Thyroid gland (tissue), 4 donors: ENCODE measurements around the gene SLC9A1. TPM values are rescaled to one million over a fixed set of nuclear protein-coding genes. Genes with fewer than 3 reads are reported as not detected.

ENCODE experiments used
- DNase-seq, 2 donors: peaks; one replicate each; pipeline ENCODE4 v3.0.0-alpha.2; 2019
- H3K27ac ChIP-seq, 3 donors: fragments of 200-600 bp; sonication (generic); 1 replicate in 2 of 3; 2 replicates in 1 of 3; pipeline ENCODE4 v1.5.1; 2016 to 2019; ENCODE audit warnings: mild to moderate bottlenecking in 1 of 3, moderate library complexity in 1 of 3
- H3K27me3 ChIP-seq: fragments of 200-600 bp; sonication (generic); one replicate; pipeline ENCODE4 v1.5.1; 2019
- H3K36me3 ChIP-seq, 2 donors: fragments of 200-600 bp; sonication (generic); one replicate each; pipeline ENCODE4 v1.5.1; 2016 to 2019
- H3K4me1 ChIP-seq, 2 donors: fragments of 200-600 bp; sonication (generic); one replicate each; pipeline ENCODE4 v1.5.1; 2017 to 2019
- H3K4me3 ChIP-seq, 3 donors: fragments of 200-600 bp; sonication (generic); replicated peaks in 1 of 3; 1 replicate in 2 of 3; 2 replicates in 1 of 3; pipeline ENCODE4 v1.5.1; 2016; ENCODE audit warnings: mild to moderate bottlenecking in 1 of 3
- H3K9me3 ChIP-seq: fragments of 200-600 bp; sonication (generic); one replicate; pipeline ENCODE4 v1.5.1; 2017
- CTCF ChIP-seq, 6 experiments: fragments of 200-600 bp in 3 of 6; fragments of 450-650 bp in 3 of 6; sonication (generic) in 3 of 6; IDR thresholded peaks; one replicate each; pipeline ENCODE4 v1.5.1; 2016 to 2019; ENCODE audit warnings: antibody characterized with exemption in 6 of 6, mild to moderate bottlenecking in 2 of 6, inconsistent platforms in 1 of 6, moderate library complexity in 1 of 6
- POLR2A ChIP-seq, 2 donors: fragments of 450-650 bp; IDR thresholded peaks; one replicate each; pipeline ENCODE4 v1.6.1; 2017; ENCODE audit warnings: antibody characterized with exemption in 2 of 2, mild to moderate bottlenecking in 2 of 2, moderate library complexity in 1 of 2
- WGBS, 2 donors: methylation state at CpG; one replicate each; pipeline ENCODE4 v1.1.5; 2017; 5-methylcytosine and 5-hydroxymethylcytosine counted together
- intact Hi-C: fragments of 100-400 bp; cut with DNase I; formaldehyde crosslinking; loops from one replicate; pipeline ENCODE4 v1.15.1; 2023
- total RNA-seq, 4 donors: library from RNA; depleted of rRNA; stranded (reverse); fragments of >200 nt; gene quantifications; one replicate each; pipeline ENCODE4 v1.2.3, GENCODE V29; 2016

Gene SLC9A1
- total RNA-seq, 4 donors from 2014 or later: 13.3 to 26.1 (median 19.9) TPM

GRCh38 chr1:27114546-27114945, 40.4 kb downstream of the SLC9A1 start:
- WGBS, 2 donors: 93 to 94% methylated on average over 5 of the region's 5 CpGs
- Histone ChIP-seq H3K4me3 (no peak overlapping the region), H3K4me1 (peaks cover 0 to 55% of the 10 kb centered on the region in 2 donors), H3K36me3 (no peaks in the 10 kb centered on the region), H3K9me3 (no peaks in the 10 kb centered on the region), H3K27me3 (no peaks in the 10 kb centered on the region), H3K27ac (no peak overlapping the region)
- intact Hi-C loops: loop anchor here (5.0 kb wide), 1 partner anchor 38 kb away; no protein-coding TSS in a partner anchor
- no peak for TF ChIP-seq POLR2A (IDR thresholded peaks at IDR 0.05)
- TF ChIP-seq CTCF (IDR thresholded peaks at IDR 0.05): no peak
- no peak for DNase-seq

GRCh38 chr1:27113861-27114260, 41.1 kb downstream of the SLC9A1 start:
- H3K27ac ChIP-seq: no peak overlapping the region
- H3K36me3 ChIP-seq: no peaks in the 10 kb centered on the region
- TF ChIP-seq CTCF (IDR thresholded peaks at IDR 0.05) (no peak), POLR2A (IDR thresholded peaks at IDR 0.05) (no peak)
- H3K4me1 ChIP-seq: peaks cover 0 to 49% of the 10 kb centered on the region in 2 donors
- intact Hi-C loops: loop anchor here (5.0 kb wide), 1 partner anchor 38 kb away; no protein-coding TSS in a partner anchor
- WGBS, 2 donors: 88 to 93% methylated on average over 15 to 22 of the region's 22 CpGs
- no peaks in the 10 kb centered on the region for H3K27me3 ChIP-seq
- DNase-seq: no peak
- no peaks in the 10 kb centered on the region for H3K9me3 ChIP-seq
- no peak overlapping the region for H3K4me3 ChIP-seq

- peaks cover 0 to 29% of the 10 kb centered on the region in 2 donors for H3K4me1 ChIP-seq
- H3K27ac ChIP-seq: no peak overlapping the region
- no peaks in the 10 kb centered on the region for H3K27me3 ChIP-seq
- intact Hi-C loops: loop anchor here (5.0 kb wide), 1 partner anchor 40 kb away; no protein-coding TSS in a partner anchor
- no peak overlapping the region for H3K4me3 ChIP-seq
- no peaks in the 10 kb centered on the region for H3K9me3 ChIP-seq
- WGBS, 2 donors: 52 to 64% methylated on average over 5 of the region's 5 CpGs
- TF ChIP-seq POLR2A (IDR thresholded peaks at IDR 0.05): no peak
- TF ChIP-seq CTCF (IDR thresholded peaks at IDR 0.05): no peak
- H3K36me3 ChIP-seq: no peaks in the 10 kb centered on the region
- peak; percentile 39 to 41 for DNase-seq
These were observed 43.0 kb downstream of the SLC9A1 start for GRCh38 chr1:27111626-27112573.

DNA sequence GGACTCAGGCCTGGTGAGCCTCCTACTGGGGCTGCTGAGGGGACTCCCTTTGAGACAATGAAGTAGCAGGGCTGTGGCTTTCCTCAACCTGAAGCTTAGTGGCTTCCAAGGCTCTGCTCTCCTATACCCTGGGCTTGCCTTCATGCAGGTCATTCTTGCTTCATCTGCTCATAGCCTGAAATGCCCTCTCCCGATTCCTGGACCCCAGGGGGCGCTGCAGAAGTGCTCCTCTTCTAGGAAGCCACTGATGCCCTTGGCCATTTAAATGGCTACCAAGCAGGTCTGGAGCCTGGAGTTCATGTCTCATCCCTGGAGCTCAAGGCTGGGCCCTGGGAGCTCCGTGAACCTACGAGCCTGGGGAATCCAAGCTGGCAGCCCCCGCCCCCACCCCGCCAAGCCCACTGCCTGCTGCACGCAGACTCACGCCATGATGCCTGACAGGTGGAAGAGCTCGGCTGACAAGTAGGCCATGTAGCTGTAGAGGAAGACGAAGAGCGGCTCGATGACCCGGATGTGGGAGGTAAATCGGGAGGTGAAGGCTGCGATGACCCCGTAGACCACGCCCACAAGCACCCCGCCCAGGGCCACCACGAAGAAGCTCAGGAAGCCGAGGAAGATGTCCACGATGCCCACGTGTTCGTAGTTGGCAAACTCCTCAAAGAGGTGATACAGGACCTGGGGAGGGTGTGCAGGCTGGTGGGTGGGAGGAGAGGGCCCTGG, 45.7 kb downstream of the SLC9A1 start:
- no peak for DNase-seq
- TF ChIP-seq CTCF (IDR thresholded peaks at IDR 0.05): peak in 1 of 6 experiments; percentile 6
- no peak for TF ChIP-seq POLR2A (IDR thresholded peaks at IDR 0.05)
- H3K27me3 ChIP-seq: no peaks in the 10 kb centered on the region
- intact Hi-C loops: loop anchor here (10.0 kb wide), 1 partner anchor 286 kb away; the partner anchor contains the start of gene GPR3
- 95 to 96% methylated on average over 23 of the region's 23 CpGs for WGBS, 2 donors
- H3K9me3 ChIP-seq: no peaks in the 10 kb centered on the region
- peaks cover 0 to 6% of the 10 kb centered on the region in 2 donors for H3K36me3 ChIP-seq
- peaks cover 0 to 11% of the 10 kb centered on the region in 2 donors for H3K4me1 ChIP-seq
- no peak overlapping the region for H3K4me3 ChIP-seq
- H3K27ac ChIP-seq: no peak overlapping the region
